Gastrocnemius medialis (tissue), 4 donors: ENCODE measurements around the gene PDGFRA.

Experiments
- CTCF ChIP-seq, 5 experiments: fragments of 450-650 bp in 3 of 5; fragments of 200-600 bp in 2 of 5; sonication (generic) in 2 of 5; IDR thresholded peaks in 4 of 5; conservative IDR thresholded peaks in 1 of 5; 1 replicate in 4 of 5; 2 replicates in 1 of 5; pipeline ENCODE4 v1.5.1; 2016 to 2019; ENCODE audit warnings: antibody characterized with exemption in 5 of 5, mild to moderate bottlenecking in 3 of 5, moderate library complexity in 3 of 5
- POLR2A ChIP-seq, 2 donors: fragments of 450-650 bp; IDR thresholded peaks; one replicate each; pipeline ENCODE4 v1.6.1; 2017; ENCODE audit warnings: antibody characterized with exemption in 2 of 2, mild to moderate bottlenecking in 2 of 2, moderate library complexity in 2 of 2

- no peak for TF ChIP-seq CTCF (IDR thresholded peaks at IDR 0.05 in 4 of 5, conservative IDR thresholded peaks at IDR 0.05 in 1 of 5)
- no peak for TF ChIP-seq POLR2A (IDR thresholded peaks at IDR 0.05)
Observed at GRCh38 chr4:54255881-54256280, 26.8 kb downstream of the PDGFRA start.
